Measurements from ENCODE around the gene VSIG1. TPM values are rescaled to one million over a fixed set of nuclear protein-coding genes. Genes with fewer than 3 reads are reported as not detected.

VSIG1 gene
- total and polyA plus RNA-seq, 7 donors = not detected

DNA sequence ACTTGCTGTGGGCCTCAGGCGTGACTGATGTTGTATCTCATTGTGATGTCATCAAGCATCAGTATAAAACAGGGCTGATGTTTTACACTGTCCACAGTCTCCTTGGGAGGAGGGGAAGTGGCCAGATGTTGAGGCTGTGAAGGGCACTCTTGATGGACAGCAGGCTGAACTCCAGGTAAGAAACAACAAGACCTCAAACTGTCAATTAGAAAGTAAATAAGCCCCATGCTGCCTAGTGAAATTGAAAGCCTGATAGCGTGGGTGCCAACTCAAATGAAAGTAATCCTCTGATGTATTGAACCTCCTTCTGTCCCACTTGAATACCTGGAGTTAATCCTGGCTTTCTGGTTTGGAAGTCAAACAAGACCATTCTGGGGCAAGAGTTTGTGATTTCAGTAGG is 19.7 kb downstream of the VSIG1 start:
- WGBS, 3 donors = 72 to 97% (median 91%) methylated on average over 2 of the region's 2 CpGs
- ATAC-seq = no peak

DNA sequence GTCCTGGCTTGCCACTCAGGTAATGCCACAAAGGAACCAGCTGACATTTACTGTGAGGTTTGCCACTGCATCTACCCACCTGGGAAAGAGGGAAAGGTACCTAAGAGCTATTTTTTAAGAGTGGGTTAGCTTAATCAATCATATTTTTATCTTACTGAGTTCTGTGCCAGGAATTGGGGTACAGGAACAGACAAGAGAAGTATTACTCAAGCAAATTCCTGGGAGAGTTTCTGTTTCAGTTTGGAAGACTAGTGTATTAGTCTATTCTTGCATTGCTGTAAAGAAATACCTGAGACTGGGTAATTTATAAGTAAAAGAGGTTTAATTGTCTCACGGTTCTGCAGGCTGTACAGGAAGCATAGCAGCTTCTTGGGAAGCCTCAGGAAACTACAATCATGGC is 23.3 kb downstream of the VSIG1 start:
- WGBS, 3 donors = 45 to 65% (median 59%) methylated on average over 1 of the region's 1 CpG
- peaks cover 0 to 41% (median 0%) of the 10 kb centered on the region in 3 donors for H3K27me3 ChIP-seq (ENCODE audit: insufficient read depth in 3 of 3, low read length in 2 of 3)

More for the DNA sequence above, 19.7 kb downstream of the VSIG1 start:
- Histone ChIP-seq H3K9me3 (no peaks in the 10 kb centered on the region), H3K4me3 (no peak overlapping the region), H3K36me3 (ENCODE audit: insufficient read depth in 1 of 2, low read depth in 1 of 2) (no peaks in the 10 kb centered on the region), H3K27me3 (ENCODE audit: insufficient read depth in 3 of 3, low read length in 2 of 3) (peaks cover 0 to 34% (median 0%) of the 10 kb centered on the region in 3 donors), H3K4me1 (no peaks in the 10 kb centered on the region), H3K27ac (no peak overlapping the region)
- DNase-seq = no peak
- TF ChIP-seq, protein P1, sequence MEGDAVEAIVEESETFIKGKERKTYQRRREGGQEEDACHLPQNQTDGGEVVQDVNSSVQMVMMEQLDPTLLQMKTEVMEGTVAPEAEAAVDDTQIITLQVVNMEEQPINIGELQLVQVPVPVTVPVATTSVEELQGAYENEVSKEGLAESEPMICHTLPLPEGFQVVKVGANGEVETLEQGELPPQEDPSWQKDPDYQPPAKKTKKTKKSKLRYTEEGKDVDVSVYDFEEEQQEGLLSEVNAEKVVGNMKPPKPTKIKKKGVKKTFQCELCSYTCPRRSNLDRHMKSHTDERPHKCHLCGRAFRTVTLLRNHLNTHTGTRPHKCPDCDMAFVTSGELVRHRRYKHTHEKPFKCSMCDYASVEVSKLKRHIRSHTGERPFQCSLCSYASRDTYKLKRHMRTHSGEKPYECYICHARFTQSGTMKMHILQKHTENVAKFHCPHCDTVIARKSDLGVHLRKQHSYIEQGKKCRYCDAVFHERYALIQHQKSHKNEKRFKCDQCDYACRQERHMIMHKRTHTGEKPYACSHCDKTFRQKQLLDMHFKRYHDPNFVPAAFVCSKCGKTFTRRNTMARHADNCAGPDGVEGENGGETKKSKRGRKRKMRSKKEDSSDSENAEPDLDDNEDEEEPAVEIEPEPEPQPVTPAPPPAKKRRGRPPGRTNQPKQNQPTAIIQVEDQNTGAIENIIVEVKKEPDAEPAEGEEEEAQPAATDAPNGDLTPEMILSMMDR (IDR thresholded peaks at IDR 0.05) = no peak
- intact Hi-C loops (cut with DNase I) = no loop called here

DNA sequence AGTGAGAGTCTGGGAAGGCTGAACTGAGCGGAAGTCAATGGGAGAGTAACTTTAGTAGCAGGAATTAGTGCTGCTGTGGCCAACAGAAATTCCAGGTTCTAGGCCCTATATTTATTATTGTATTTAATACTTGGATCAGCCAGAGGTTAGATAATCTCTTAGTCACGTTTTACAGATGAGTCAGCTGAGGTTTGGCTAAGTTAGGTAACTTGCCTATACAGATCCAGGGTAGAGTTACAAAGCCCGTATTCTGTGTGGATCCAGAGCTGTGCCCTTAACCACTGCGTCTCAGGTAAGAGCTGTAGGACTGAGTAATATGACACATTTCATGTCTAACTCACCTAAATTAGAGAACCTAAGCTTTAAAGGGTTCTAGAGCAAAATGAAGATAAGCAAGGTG is 26.0 kb downstream of the VSIG1 start:
- H3K36me3 ChIP-seq (ENCODE audit: insufficient read depth in 1 of 2, low read depth in 1 of 2) = no peaks in the 10 kb centered on the region
- ATAC-seq (peak; percentile 30 to 77 (median 54)), DNase-seq (no peak)
- 27 to 64% (median 36%) methylated on average over 4 of the region's 4 CpGs for WGBS, 3 donors
- no peak overlapping the region for H3K4me3 ChIP-seq
- H3K27ac ChIP-seq = no peak overlapping the region
- intact Hi-C loops (cut with DNase I) = loop anchor here (5.0 to 10.0 kb wide), 2 partner anchors 54 to 416 kb away; no protein-coding TSS in a partner anchor
- H3K4me1 ChIP-seq = no peaks in the 10 kb centered on the region
- H3K27me3 ChIP-seq (ENCODE audit: insufficient read depth in 3 of 3, low read length in 2 of 3) = peaks cover 0 to 39% (median 0%) of the 10 kb centered on the region in 3 donors
- no peaks in the 10 kb centered on the region for H3K9me3 ChIP-seq
- TF ChIP-seq, protein P1 (IDR thresholded peaks at IDR 0.05) = no peak

More for the DNA sequence above, 23.3 kb downstream of the VSIG1 start:
- H3K27ac ChIP-seq = no peak overlapping the region
- TF ChIP-seq, protein P1 (IDR thresholded peaks at IDR 0.05) = no peak
- intact Hi-C loops (cut with DNase I) = no loop called here
- ATAC-seq (no peak), DNase-seq (no peak)
- H3K36me3 ChIP-seq (ENCODE audit: insufficient read depth in 1 of 2, low read depth in 1 of 2) = no peaks in the 10 kb centered on the region
- H3K4me3 ChIP-seq = no peak overlapping the region
- H3K4me1 ChIP-seq = no peaks in the 10 kb centered on the region
- H3K9me3 ChIP-seq = no peaks in the 10 kb centered on the region

DNA sequence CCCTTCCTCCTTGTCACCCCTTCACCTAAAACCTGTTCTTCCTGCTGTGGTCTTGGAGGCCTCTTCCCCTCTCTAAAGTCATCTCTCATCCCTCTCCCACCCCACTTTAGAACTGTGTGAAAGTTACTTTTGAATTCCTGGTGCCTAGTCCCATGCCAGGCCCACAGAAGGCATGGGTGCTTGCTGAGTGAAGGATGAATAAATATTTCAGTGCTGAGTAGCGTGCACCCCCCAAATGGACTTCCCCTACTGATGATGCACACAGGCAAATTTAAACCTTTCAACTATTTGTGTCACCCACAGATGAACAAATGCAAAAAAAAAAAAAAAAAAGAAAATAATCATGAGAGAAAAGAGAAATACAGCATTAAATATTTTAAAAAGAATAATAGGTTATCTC is 26.7 kb downstream of the VSIG1 start:
- TF ChIP-seq, protein P1 (IDR thresholded peaks at IDR 0.05) = no peak
- WGBS, 3 donors = 76 to 100% (median 97%) methylated on average over 1 of the region's 1 CpG
- intact Hi-C loops (cut with DNase I) = loop anchor here (5.0 to 10.0 kb wide), 2 partner anchors 54 to 417 kb away; no protein-coding TSS in a partner anchor

DNA sequence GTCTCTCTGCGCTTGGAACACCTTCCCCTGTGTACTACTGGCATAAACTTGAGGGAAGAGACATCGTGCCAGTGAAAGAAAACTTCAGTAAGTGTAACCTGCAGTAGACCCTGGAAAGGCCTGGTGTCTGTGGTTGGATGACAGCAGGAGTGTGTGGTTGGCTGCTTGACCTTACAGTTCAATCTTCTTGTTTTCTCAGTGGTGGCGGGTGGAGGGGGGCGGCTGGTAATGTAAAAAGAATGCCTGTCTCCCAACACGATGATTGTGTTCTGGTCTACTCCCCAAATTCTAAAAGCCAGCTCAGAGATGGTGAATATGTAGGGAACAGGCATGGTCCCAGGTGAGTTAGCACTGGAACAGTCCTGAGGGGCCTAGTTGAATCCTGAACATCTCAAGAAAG is 27.9 kb downstream of the VSIG1 start:
- 75 to 83% (median 80%) methylated on average over 5 of the region's 5 CpGs for WGBS, 3 donors
- intact Hi-C loops (cut with DNase I) = loop anchor here (2.0 to 10.0 kb wide), 3 partner anchors 54 to 418 kb away; no protein-coding TSS in a partner anchor

More for the DNA sequence above, 26.7 kb downstream of the VSIG1 start:
- no peak for DNase-seq
- Histone ChIP-seq H3K4me1 (no peaks in the 10 kb centered on the region), H3K36me3 (ENCODE audit: insufficient read depth in 1 of 2, low read depth in 1 of 2) (no peaks in the 10 kb centered on the region), H3K9me3 (no peaks in the 10 kb centered on the region), H3K27ac (no peak overlapping the region), H3K27me3 (ENCODE audit: insufficient read depth in 3 of 3, low read length in 2 of 3) (peaks cover 0 to 32% (median 0%) of the 10 kb centered on the region in 3 donors), H3K4me3 (no peak overlapping the region)
- no peak for ATAC-seq

More for the DNA sequence above, 27.9 kb downstream of the VSIG1 start:
- no peak overlapping the region for H3K27ac ChIP-seq
- H3K4me1 ChIP-seq = no peaks in the 10 kb centered on the region
- DNase-seq = no peak
- H3K36me3 ChIP-seq (ENCODE audit: insufficient read depth in 1 of 2, low read depth in 1 of 2) = no peaks in the 10 kb centered on the region
- no peak for ATAC-seq
- TF ChIP-seq, protein P1 (IDR thresholded peaks at IDR 0.05) = no peak
- no peaks in the 10 kb centered on the region for H3K9me3 ChIP-seq
- H3K27me3 ChIP-seq (ENCODE audit: insufficient read depth in 3 of 3, low read length in 2 of 3) = peaks cover 0 to 21% (median 0%) of the 10 kb centered on the region in 3 donors
- H3K4me3 ChIP-seq = no peak overlapping the region
